Measurements from ENCODE around the gene MIS18BP1.
"Not testable (repeated sequence)": the region's sequence is repeated elsewhere in the genome, so short reads cannot be mapped to it uniquely, and the experiment has no call there.

Gene MIS18BP1

DNA sequence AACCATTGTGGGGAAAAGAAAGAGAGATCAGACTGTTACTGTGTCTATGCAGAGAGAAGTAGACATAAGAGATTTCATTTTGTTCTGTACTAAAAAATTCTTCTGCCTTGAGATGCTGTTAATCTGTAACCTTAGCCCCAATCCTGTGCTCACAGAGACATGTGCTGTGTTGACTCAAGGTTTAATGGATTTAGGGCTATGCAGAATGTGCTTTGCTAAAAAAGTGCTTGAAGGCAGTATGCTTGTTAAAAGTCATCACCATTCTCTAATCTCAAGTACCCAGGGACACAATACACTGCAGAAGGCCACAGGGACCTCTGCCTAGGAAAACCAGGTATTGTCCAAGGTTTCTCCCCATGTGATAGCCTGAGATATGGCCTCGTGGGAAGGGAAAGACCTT is 39.3 kb downstream of the MIS18BP1 start:
- not testable (repeated sequence) for H3K4me3 ChIP-seq (ENCODE audit: low read length); H3K27me3 ChIP-seq (ENCODE audit: insufficient read depth, low read length, poor library complexity); H3K27ac ChIP-seq (ENCODE audit: low read depth, low read length); H3K79me2 ChIP-seq (ENCODE audit: control insufficient read depth, insufficient read depth, low read length); H3K18ac ChIP-seq (ENCODE audit: low read length); H2AK5ac ChIP-seq (ENCODE audit: low read length); H3K79me1 ChIP-seq (ENCODE audit: low read length); H3K9ac ChIP-seq (ENCODE audit: low read length); H3K4ac ChIP-seq (ENCODE audit: low read depth, low read length); H3K4me2 ChIP-seq (ENCODE audit: low read length); H4K8ac ChIP-seq (ENCODE audit: low read depth, low read length); H3K4me1 ChIP-seq (ENCODE audit: control insufficient read depth, low read depth, low read length); H2BK120ac ChIP-seq (ENCODE audit: low read depth, low read length); H2BK15ac ChIP-seq (replicated peaks; ENCODE audit: low read depth); H3K36me3 ChIP-seq (ENCODE audit: control insufficient read depth, insufficient read depth, low read length); H4K5ac ChIP-seq (ENCODE audit: low read length); H3K56ac ChIP-seq (ENCODE audit: low read length); H2BK5ac ChIP-seq (ENCODE audit: low read length); H3K23ac ChIP-seq (ENCODE audit: low read length)
- peak; percentile 11 for DNase-seq
- WGBS (ENCODE audit: extremely low coverage, insufficient coverage, low lambda C conversion rate): no CpG with 5 or more reads among the region's 1 CpG

- Histone ChIP-seq H2BK120ac (ENCODE audit: low read depth, low read length) (no peak overlapping the region), H3K4ac (ENCODE audit: low read depth, low read length) (no peak overlapping the region), H3K27me3 (ENCODE audit: insufficient read depth, low read length, poor library complexity) (no peaks in the 10 kb centered on the region), H3K4me3 (ENCODE audit: low read length) (no peak overlapping the region), H3K36me3 (ENCODE audit: control insufficient read depth, insufficient read depth, low read length) (peaks cover 2% of the 10 kb centered on the region), H2BK5ac (ENCODE audit: low read length) (no peak overlapping the region), H3K23ac (ENCODE audit: low read length) (no peak overlapping the region), H3K79me1 (ENCODE audit: low read length) (no peaks in the 10 kb centered on the region), H4K5ac (ENCODE audit: low read length) (no peak overlapping the region), H2BK15ac (replicated peaks; ENCODE audit: low read depth) (no peak overlapping the region), H3K4me2 (ENCODE audit: low read length) (no peak overlapping the region), H2AK5ac (ENCODE audit: low read length) (no peak overlapping the region), H3K56ac (ENCODE audit: low read length) (no peak overlapping the region), H3K4me1 (ENCODE audit: control insufficient read depth, low read depth, low read length) (peaks cover 7% of the 10 kb centered on the region), H3K79me2 (ENCODE audit: control insufficient read depth, insufficient read depth, low read length) (no peaks in the 10 kb centered on the region), H4K8ac (ENCODE audit: low read depth, low read length) (no peak overlapping the region), H3K27ac (ENCODE audit: low read depth, low read length) (no peak overlapping the region), H3K18ac (ENCODE audit: low read length) (no peak overlapping the region), H3K9ac (ENCODE audit: low read length) (no peak overlapping the region)
- no CpG with 5 or more reads among the region's 3 CpGs for WGBS (ENCODE audit: extremely low coverage, insufficient coverage, low lambda C conversion rate)
- peak; percentile 81 for DNase-seq
Observed at GRCh38 chr14:45212231-45212630, 40.8 kb downstream of the MIS18BP1 start.

- H4K8ac ChIP-seq (ENCODE audit: low read depth, low read length): no peak overlapping the region
- no peak overlapping the region for H2BK120ac ChIP-seq (ENCODE audit: low read depth, low read length)
- no peak overlapping the region for H4K5ac ChIP-seq (ENCODE audit: low read length)
- DNase-seq: peak; percentile 45
- no peaks in the 10 kb centered on the region for H3K27me3 ChIP-seq (ENCODE audit: insufficient read depth, low read length, poor library complexity)
- H2BK15ac ChIP-seq (replicated peaks; ENCODE audit: low read depth): no peak overlapping the region
- no CpG with 5 or more reads among the region's 1 CpG for WGBS (ENCODE audit: extremely low coverage, insufficient coverage, low lambda C conversion rate)
- H3K9ac ChIP-seq (ENCODE audit: low read length): no peak overlapping the region
- no peaks in the 10 kb centered on the region for H3K79me1 ChIP-seq (ENCODE audit: low read length)
- H3K27ac ChIP-seq (ENCODE audit: low read depth, low read length): no peak overlapping the region
- H3K4me3 ChIP-seq (ENCODE audit: low read length): no peak overlapping the region
- H3K23ac ChIP-seq (ENCODE audit: low read length): no peak overlapping the region
- H3K79me2 ChIP-seq (ENCODE audit: control insufficient read depth, insufficient read depth, low read length): no peaks in the 10 kb centered on the region
- H2AK5ac ChIP-seq (ENCODE audit: low read length): no peak overlapping the region
- no peak overlapping the region for H2BK5ac ChIP-seq (ENCODE audit: low read length)
- H3K4me2 ChIP-seq (ENCODE audit: low read length): no peak overlapping the region
- no peak overlapping the region for H3K56ac ChIP-seq (ENCODE audit: low read length)
- peaks cover 7% of the 10 kb centered on the region for H3K4me1 ChIP-seq (ENCODE audit: control insufficient read depth, low read depth, low read length)
- H3K18ac ChIP-seq (ENCODE audit: low read length): no peak overlapping the region
- peaks cover 2% of the 10 kb centered on the region for H3K36me3 ChIP-seq (ENCODE audit: control insufficient read depth, insufficient read depth, low read length)
- H3K4ac ChIP-seq (ENCODE audit: low read depth, low read length): no peak overlapping the region
Observed at GRCh38 chr14:45211295-45211694, 41.7 kb downstream of the MIS18BP1 start.

DNA sequence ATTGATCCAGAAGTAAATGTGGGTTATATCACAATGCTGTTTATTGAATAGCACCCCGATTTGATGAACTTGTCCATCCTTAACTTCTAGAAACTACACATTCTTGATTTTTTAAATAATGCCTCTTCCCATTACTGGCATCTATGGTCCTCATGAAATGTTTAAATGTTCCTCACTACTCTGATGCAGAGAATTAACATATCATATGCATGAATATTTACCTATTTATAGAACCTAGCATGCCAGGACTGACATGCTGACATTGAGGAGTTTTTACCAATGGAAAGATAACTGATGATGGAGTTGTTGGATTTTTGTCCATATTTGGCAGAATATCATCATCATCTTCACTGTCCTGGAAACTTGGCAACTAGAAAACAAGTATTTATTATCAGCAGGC is 42.8 kb downstream of the MIS18BP1 start:
- Histone ChIP-seq H3K4me3 (ENCODE audit: low read length) (no peak overlapping the region), H2BK5ac (ENCODE audit: low read length) (no peak overlapping the region), H3K79me1 (ENCODE audit: low read length) (no peaks in the 10 kb centered on the region), H3K27me3 (ENCODE audit: insufficient read depth, low read length, poor library complexity) (no peaks in the 10 kb centered on the region), H4K5ac (ENCODE audit: low read length) (no peak overlapping the region), H3K36me3 (ENCODE audit: control insufficient read depth, insufficient read depth, low read length) (peaks cover 2% of the 10 kb centered on the region), H2AK5ac (ENCODE audit: low read length) (no peak overlapping the region), H3K56ac (ENCODE audit: low read length) (no peak overlapping the region), H3K4me1 (ENCODE audit: control insufficient read depth, low read depth, low read length) (peaks cover 7% of the 10 kb centered on the region), H3K4me2 (ENCODE audit: low read length) (no peak overlapping the region), H2BK120ac (ENCODE audit: low read depth, low read length) (no peak overlapping the region), H3K27ac (ENCODE audit: low read depth, low read length) (no peak overlapping the region), H4K8ac (ENCODE audit: low read depth, low read length) (no peak overlapping the region), H3K4ac (ENCODE audit: low read depth, low read length) (no peak overlapping the region), H3K23ac (ENCODE audit: low read length) (no peak overlapping the region), H3K9ac (ENCODE audit: low read length) (no peak overlapping the region), H3K79me2 (ENCODE audit: control insufficient read depth, insufficient read depth, low read length) (no peaks in the 10 kb centered on the region), H3K18ac (ENCODE audit: low read length) (no peak overlapping the region), H2BK15ac (replicated peaks; ENCODE audit: low read depth) (no peak overlapping the region)
- WGBS (ENCODE audit: extremely low coverage, insufficient coverage, low lambda C conversion rate): no CpG with 5 or more reads among the region's 1 CpG
- no peak for DNase-seq

DNA sequence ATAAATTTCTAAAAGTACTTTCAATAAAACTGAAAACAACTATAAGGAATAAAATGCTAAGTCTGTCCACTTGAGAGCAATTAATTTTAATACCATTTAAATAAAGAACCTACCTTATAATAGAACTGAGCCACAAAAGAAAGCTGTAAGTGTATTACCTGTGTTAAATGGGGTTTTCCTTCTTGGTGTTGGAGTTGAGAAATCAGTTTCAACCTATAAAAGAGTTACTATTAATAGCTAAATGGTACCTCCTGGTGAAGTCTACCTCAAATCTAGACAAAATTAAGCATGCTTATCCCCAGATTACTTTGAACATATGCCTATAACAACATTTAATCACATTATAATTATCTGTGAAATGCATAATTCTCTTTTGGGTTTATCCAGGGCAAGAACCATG is 48.8 kb downstream of the MIS18BP1 start:
- no peak overlapping the region for H2AK5ac ChIP-seq (ENCODE audit: low read length)
- no peak for DNase-seq
- no peak overlapping the region for H3K4me2 ChIP-seq (ENCODE audit: low read length)
- H2BK5ac ChIP-seq (ENCODE audit: low read length): no peak overlapping the region
- H2BK120ac ChIP-seq (ENCODE audit: low read depth, low read length): no peak overlapping the region
- H3K9ac ChIP-seq (ENCODE audit: low read length): no peak overlapping the region
- no peaks in the 10 kb centered on the region for H3K4me1 ChIP-seq (ENCODE audit: control insufficient read depth, low read depth, low read length)
- H3K79me2 ChIP-seq (ENCODE audit: control insufficient read depth, insufficient read depth, low read length): no peaks in the 10 kb centered on the region
- no peak overlapping the region for H3K23ac ChIP-seq (ENCODE audit: low read length)
- H2BK15ac ChIP-seq (replicated peaks; ENCODE audit: low read depth): no peak overlapping the region
- no peak overlapping the region for H3K4ac ChIP-seq (ENCODE audit: low read depth, low read length)
- no peak overlapping the region for H3K56ac ChIP-seq (ENCODE audit: low read length)
- H3K27ac ChIP-seq (ENCODE audit: low read depth, low read length): no peak overlapping the region
- no peak overlapping the region for H3K4me3 ChIP-seq (ENCODE audit: low read length)
- no peak overlapping the region for H3K18ac ChIP-seq (ENCODE audit: low read length)
- no peaks in the 10 kb centered on the region for H3K79me1 ChIP-seq (ENCODE audit: low read length)
- H3K36me3 ChIP-seq (ENCODE audit: control insufficient read depth, insufficient read depth, low read length): no peaks in the 10 kb centered on the region
- H3K27me3 ChIP-seq (ENCODE audit: insufficient read depth, low read length, poor library complexity): no peaks in the 10 kb centered on the region
- H4K8ac ChIP-seq (ENCODE audit: low read depth, low read length): no peak overlapping the region
- H4K5ac ChIP-seq (ENCODE audit: low read length): no peak overlapping the region

- H2BK15ac ChIP-seq (replicated peaks; ENCODE audit: low read depth): no peak overlapping the region
- no peaks in the 10 kb centered on the region for H3K79me2 ChIP-seq (ENCODE audit: control insufficient read depth, insufficient read depth, low read length)
- H3K23ac ChIP-seq (ENCODE audit: low read length): no peak overlapping the region
- no peak overlapping the region for H3K9ac ChIP-seq (ENCODE audit: low read length)
- no peak overlapping the region for H2BK120ac ChIP-seq (ENCODE audit: low read depth, low read length)
- H3K4me3 ChIP-seq (ENCODE audit: low read length): no peak overlapping the region
- H3K18ac ChIP-seq (ENCODE audit: low read length): no peak overlapping the region
- no peak overlapping the region for H2BK5ac ChIP-seq (ENCODE audit: low read length)
- H3K56ac ChIP-seq (ENCODE audit: low read length): no peak overlapping the region
- H4K8ac ChIP-seq (ENCODE audit: low read depth, low read length): no peak overlapping the region
- no CpG with 5 or more reads among the region's 1 CpG for WGBS (ENCODE audit: extremely low coverage, insufficient coverage, low lambda C conversion rate)
- H3K4ac ChIP-seq (ENCODE audit: low read depth, low read length): no peak overlapping the region
- H4K5ac ChIP-seq (ENCODE audit: low read length): no peak overlapping the region
- DNase-seq: peak; percentile 46
- no peak overlapping the region for H3K27ac ChIP-seq (ENCODE audit: low read depth, low read length)
- H3K4me2 ChIP-seq (ENCODE audit: low read length): no peak overlapping the region
- no peaks in the 10 kb centered on the region for H3K36me3 ChIP-seq (ENCODE audit: control insufficient read depth, insufficient read depth, low read length)
- H3K4me1 ChIP-seq (ENCODE audit: control insufficient read depth, low read depth, low read length): no peaks in the 10 kb centered on the region
- H3K79me1 ChIP-seq (ENCODE audit: low read length): no peaks in the 10 kb centered on the region
- no peak overlapping the region for H2AK5ac ChIP-seq (ENCODE audit: low read length)
- H3K27me3 ChIP-seq (ENCODE audit: insufficient read depth, low read length, poor library complexity): no peaks in the 10 kb centered on the region
Observed at GRCh38 chr14:45201905-45202304, 51.1 kb downstream of the MIS18BP1 start.

All from mesendoderm (in vitro differentiated cells).